HG03066 (cell line): ENCODE data around the gene NCOA1.

Source experiments
- ATAC-seq: cut with Tn5 transposase; IDR thresholded peaks from one replicate; pipeline ENCODE4 v1.9.1; 2021; ENCODE audit warnings: low read depth; ENCODE audit not compliant: unreplicated experiment

Gene NCOA1

DNA sequence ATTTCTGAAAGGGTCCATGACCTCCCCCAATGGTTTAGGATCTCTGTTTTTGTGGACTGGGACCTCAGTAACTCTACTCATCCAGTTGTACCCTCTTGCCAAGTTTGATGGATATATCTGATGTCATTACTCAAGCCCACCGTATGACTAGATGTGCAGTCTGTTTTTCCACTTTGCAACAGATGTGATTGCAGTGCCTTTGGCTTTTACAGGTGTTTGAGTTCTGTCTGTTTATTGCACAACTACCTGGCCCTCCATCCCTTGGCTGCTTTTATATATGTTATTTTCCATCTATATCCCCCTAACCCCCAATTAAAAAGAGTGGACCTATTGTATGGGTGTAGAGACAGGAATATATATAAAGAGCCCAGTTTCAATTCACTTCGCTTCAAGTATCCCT, 10.8 kb downstream of the NCOA1 start:
- no peak for ATAC-seq

DNA sequence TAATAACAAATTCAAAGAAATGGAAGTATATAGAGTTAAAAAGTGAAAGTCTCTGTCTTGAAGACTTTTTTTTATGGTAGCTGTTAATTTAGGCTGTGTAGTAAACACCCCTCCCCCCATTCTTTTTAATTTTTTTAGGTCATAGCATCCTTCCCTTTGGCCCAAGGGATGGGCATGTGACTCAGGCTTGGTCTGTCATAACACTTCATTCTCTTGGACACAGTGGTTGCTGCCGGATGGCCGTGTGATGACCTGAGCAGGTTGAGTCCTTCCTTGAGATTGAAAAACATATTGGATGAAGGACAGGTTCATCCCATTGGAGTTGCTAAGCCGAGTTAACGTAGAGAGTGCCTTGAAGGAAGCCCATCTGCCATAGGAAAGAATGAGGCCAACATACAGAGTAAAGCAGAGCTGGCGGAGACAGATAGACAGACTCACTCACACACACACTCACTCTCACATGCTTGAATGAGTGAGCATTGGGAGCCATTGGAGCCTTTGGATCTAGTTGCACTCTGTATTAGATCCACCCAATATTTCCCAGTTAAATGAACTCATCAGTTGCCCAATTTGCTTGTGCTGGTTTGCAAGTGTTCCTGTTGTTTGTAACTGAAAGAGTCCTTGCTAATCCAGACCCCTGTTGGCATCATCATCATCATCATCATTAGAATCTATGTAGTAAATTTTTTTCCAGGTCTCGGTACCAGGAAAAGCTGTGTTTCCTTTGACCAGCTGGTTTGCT, 14.7 kb downstream of the NCOA1 start:
- ATAC-seq, result no peak

GRCh38 chr2:24507549-24507948, 16.5 kb downstream of the NCOA1 start:
- no peak for ATAC-seq

DNA sequence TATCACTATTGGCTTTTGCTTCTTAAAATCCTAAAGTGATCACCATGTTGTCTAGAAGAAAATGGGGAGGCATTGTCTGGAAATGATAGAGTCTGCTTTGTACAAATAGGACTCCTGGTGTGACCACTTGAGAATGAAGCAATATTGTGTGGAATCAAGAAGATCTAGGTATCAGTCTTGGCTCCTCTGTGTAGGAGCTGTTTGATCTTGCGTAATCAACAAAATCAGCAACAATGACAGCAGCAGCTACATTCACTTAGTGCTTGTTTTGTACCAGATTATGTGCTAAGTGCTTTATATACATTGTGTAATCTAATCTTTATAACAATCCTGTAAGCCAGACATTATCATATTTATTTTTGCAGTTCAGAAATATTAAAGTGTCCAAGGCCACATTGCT, 17.8 kb downstream of the NCOA1 start:
- ATAC-seq, result no peak

DNA sequence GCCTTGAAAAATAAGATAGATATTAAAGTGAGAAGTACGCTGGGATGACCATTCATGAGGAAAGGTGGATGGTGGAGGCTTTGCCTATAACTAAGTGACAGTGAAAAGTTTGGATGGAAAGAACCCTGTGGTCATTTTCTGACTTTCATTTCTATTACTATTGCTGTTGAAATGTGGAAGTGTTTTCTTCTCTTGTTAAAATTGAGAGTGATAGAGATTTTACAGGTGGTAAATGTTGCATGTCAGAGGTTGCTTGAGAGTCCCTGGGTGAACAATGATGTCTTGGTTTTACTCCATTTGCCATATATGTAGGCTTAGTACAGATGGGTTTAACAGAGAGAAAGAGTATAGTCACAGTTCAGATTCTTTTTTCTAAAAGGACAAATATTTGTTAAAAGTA, 18.4 kb downstream of the NCOA1 start:
- peak; percentile 80 for ATAC-seq

DNA sequence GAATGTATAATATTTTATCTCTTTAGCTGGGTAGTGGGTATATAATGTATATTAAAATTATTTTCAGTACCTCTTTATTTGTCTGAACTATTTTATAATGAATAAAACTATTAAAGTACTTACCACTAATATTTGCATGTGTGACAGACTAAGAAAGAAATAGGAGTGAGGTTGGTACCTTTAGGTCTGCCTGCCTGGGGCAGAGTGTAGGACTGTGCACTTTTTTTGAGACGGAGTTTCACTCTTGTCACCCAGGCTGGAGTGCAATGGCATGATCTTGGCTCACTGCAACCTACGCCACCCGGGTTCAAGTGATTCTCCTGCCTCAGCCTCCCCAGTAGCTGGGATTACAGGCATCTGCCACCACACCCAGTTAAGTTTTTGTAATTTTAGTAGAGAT, 18.8 kb downstream of the NCOA1 start:
- no peak for ATAC-seq

DNA sequence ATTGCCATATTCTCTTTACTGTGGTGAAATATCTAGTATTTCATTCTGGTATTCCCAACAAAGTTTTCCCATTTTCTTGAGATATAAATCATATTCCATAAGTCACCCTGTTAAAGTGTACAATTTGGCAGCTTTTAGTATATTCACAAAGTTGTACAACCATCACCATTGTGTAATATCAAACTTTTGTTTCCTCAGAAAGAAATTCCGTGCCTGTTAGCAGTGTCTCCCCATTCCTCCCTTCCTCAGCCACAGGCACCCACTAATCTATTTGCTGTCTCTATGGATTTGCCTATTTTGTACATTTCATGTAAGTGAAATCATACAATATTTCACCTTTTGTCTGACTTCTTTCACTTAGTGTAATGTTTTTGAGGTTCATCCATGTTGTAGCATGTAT, 19.7 kb downstream of the NCOA1 start:
- no peak for ATAC-seq

DNA sequence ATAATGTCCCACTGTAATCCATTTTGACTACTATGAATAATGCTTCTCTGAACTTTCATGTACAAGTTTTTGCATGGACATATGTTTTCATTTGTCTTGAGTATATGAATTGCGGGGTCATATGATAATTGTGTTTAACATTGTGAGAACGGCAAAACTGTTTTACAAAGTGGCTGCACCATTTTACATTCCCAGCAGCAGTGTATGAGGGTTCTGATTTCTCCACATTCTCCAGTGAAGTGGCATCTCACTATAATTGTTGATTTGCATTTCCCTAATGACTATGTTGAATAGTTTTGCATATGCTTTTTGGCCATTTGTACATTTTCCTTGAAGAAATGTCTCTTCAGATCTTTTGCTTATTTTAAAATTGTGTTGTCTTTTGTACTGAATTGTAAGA, 20.1 kb downstream of the NCOA1 start:
- ATAC-seq, result no peak

DNA sequence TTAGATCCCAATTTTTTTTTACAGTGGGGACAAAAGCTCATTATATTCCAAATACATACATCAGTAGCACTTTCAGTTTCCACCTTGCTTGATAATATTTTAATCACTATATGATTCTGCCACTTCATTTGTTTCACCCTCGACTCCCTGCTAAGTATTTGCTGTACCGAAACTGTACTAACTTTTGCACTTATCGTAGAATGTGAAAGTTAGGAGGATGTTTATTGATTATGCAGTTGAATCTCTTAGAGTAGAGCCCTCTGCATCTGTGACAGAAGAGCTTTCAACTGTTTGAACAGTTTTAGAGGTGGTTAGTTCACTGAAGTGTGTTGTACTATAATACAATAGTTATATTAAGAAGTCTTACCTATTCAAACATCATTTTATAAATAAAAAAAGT, 20.8 kb downstream of the NCOA1 start:
- ATAC-seq, result no peak

DNA sequence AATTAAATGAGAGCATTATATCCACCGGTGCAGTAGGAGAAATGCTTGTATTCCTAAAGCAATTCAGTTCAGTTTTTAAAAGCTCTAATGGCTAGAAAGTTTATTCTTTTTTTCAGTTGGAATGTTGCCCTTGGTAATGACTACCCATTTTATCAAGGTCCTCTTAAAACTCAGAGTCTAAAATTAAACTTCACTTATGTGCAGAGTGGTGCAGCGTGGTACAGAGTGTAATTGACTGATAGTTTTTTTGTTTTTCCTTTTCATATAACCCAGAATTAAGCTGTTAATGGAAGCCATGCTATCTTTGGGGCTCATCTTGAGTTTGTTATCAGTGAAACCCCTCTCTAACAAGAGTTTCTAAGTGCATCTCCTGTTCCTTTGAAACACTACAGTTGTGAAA, 21.4 kb downstream of the NCOA1 start:
- ATAC-seq, result no peak

GRCh38 chr2:24512831-24513230, 21.8 kb downstream of the NCOA1 start:
- ATAC-seq, result no peak

DNA sequence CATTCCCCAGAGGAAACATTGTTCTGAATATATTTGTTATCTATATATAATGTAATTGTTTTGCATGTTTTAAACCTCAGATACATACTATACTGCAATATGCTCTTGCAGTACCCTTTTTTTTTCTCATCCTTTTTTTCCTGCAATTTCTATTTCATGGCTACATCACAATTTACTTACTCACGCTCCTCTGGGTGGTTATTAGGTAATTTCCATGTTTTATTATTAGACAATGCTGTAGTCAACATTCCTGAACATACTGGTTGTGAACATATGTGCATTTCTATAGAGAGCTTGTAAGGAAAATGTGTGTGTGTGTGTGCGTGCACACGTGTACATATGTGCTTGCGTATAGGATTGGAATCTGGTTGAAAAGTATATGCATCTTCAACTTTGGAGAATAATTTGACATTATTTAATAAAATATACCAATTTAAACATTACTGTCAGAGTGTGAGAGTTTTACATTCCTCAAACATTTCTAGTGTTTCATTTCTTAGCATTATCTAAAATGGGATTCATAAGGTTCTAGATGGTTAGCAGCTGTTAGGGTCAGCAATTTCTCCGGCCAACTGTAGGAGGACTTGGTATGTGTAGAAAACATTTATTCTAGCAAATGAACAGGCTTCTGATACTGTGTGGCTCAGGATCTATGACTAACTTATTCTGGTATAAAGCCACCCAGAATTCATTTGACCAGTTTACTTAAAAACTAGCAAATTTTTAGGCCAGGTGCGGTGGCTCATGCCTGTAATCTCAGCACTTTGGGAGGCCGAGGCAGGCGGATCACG, 22.4 kb downstream of the NCOA1 start:
- no peak for ATAC-seq

GRCh38 chr2:24514820-24515219, 23.8 kb downstream of the NCOA1 start:
- no peak for ATAC-seq

DNA sequence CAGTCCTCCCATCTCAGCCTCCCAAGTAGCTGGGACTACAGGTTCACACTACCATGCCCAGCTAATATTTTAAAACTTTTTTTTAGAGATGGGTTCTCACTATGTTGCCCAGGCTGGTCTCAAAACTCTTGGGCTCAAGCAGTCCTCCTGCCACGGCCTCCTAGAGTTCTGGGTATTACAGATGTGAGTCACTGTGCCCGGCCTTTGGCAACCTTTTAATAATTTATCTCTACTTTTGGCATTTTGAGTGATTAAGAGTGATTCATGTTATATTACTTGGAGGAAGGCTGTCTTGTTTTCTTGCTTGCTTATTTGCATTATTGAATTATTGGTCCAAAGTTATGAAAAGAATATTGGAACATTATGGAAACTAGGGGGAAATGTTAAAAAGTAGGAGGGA, 24.3 kb downstream of the NCOA1 start:
- no peak for ATAC-seq

- ATAC-seq, result no peak
Measured at GRCh38 chr2:24515831-24516230, 24.8 kb downstream of the NCOA1 start.

- ATAC-seq, result no peak
Measured at GRCh38 chr2:24517247-24517646, 26.2 kb downstream of the NCOA1 start.

GRCh38 chr2:24520175-24520574, 29.1 kb downstream of the NCOA1 start:
- no peak for ATAC-seq

- ATAC-seq, result no peak
Measured at GRCh38 chr2:24521162-24521857, 30.3 kb downstream of the NCOA1 start.

GRCh38 chr2:24521975-24522639, 31.1 kb downstream of the NCOA1 start:
- ATAC-seq, result no peak

GRCh38 chr2:24527536-24527935, 36.5 kb downstream of the NCOA1 start:
- no peak for ATAC-seq

DNA sequence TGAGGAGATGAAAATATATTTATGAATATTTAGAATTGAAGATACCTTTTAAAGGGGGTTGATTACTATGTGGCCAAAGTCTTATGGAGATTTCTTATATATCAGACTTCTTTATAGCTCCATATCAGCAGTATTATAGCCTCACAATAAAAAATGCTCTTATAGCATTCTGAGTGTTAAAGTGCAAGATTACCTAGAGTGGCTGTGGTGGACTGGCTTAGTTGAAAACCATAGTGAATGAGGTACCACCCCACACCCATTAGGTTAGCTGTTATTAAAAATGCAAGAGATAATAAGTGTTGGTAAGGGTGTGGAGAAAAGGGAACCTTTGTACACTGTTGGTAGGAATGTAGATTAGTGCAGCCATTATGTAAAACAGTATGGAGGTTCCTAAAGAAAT, 39.7 kb downstream of the NCOA1 start:
- no peak for ATAC-seq
